HepG2 (cell line): Measurements from ENCODE around the gene HDDC3. TPM values are rescaled to one million over a fixed set of nuclear protein-coding genes. Genes with fewer than 3 reads are reported as not detected.

Experiments
- CHCHD3 ChIP-seq: sonication (generic); formaldehyde crosslinking; IDR thresholded peaks from 2 replicates; pipeline ENCODE4 v1.8.0; 2022; ENCODE audit warnings: mild to moderate bottlenecking, missing genetic modification reagents, moderate library complexity
- HMG20B ChIP-seq: conservative IDR thresholded peaks from 2 replicates; pipeline ENCODE4 v1.6.1; 2016; ENCODE audit warnings: missing genetic modification reagents, missing compliant biosample characterization
- IKZF4 ChIP-seq: sonication (generic); formaldehyde crosslinking; IDR thresholded peaks from 2 replicates; pipeline ENCODE4 v1.5.1; 2020; ENCODE audit warnings: borderline replicate concordance, mild to moderate bottlenecking, low read depth, missing genetic modification reagents; ENCODE audit errors: not compliant biosample characterization
- LCORL ChIP-seq, 2 experiments: fragments of 450-650 bp in 1 of 2; sonication (generic) in 1 of 2; formaldehyde crosslinking in 1 of 2; IDR thresholded peaks; 2 replicates each; pipeline versions ENCODE4 v1.5.0 to v1.6.1; 2017 to 2020; ENCODE audit warnings: antibody characterized with exemption in 1 of 2, missing genetic modification reagents in 1 of 2
- NR3C1 ChIP-seq: sonication (generic); formaldehyde crosslinking; IDR thresholded peaks from 2 replicates; pipeline ENCODE4 v1.4.0; 2020; ENCODE audit warnings: missing genetic modification reagents
- PAF1 ChIP-seq: IDR thresholded peaks from 2 replicates; pipeline ENCODE4 v1.6.1; 2016; ENCODE audit warnings: missing genetic modification reagents, missing compliant biosample characterization
- POLR2AphosphoS2 ChIP-seq: IDR thresholded peaks from 2 replicates; pipeline ENCODE4 v1.6.1; 2011; ENCODE audit warnings: low read depth, low read length, improper control_type of control experiment
- PPARG ChIP-seq: conservative IDR thresholded peaks from 2 replicates; pipeline ENCODE4 v1.6.1; 2016; ENCODE audit warnings: missing biosample characterization, missing genetic modification reagents
- RAD21 ChIP-seq: fragments of 450-650 bp; formaldehyde crosslinking; IDR thresholded peaks from 2 replicates; pipeline ENCODE4 v1.5.0; 2020; ENCODE audit warnings: mild to moderate bottlenecking
- SALL2 ChIP-seq: sonication (generic); formaldehyde crosslinking; IDR thresholded peaks from 2 replicates; pipeline ENCODE4 v1.8.1; 2023; ENCODE audit warnings: mild to moderate bottlenecking, missing genetic modification reagents, inconsistent platforms
- ZFP36L1 ChIP-seq: sonication (generic); formaldehyde crosslinking; IDR thresholded peaks from 2 replicates; pipeline ENCODE4 v1.8.0; 2022; ENCODE audit warnings: mild to moderate bottlenecking, missing genetic modification reagents, moderate library complexity
- ZFP41 ChIP-seq: sonication (generic); formaldehyde crosslinking; IDR thresholded peaks from 2 replicates; pipeline ENCODE4 v1.4.0; 2020; ENCODE audit warnings: mild to moderate bottlenecking, missing genetic modification reagents, borderline replicate concordance
- ZMYM2 ChIP-seq: sonication (generic); formaldehyde crosslinking; IDR thresholded peaks from 2 replicates; pipeline ENCODE4 v1.8.0; 2022; ENCODE audit warnings: mild to moderate bottlenecking, missing genetic modification reagents
- ZNF160 ChIP-seq: sonication (generic); formaldehyde crosslinking; IDR thresholded peaks from 2 replicates; pipeline ENCODE4 v1.8.0; 2022; ENCODE audit warnings: mild to moderate bottlenecking, inconsistent platforms, missing genetic modification reagents
- ZNF282 ChIP-seq: fragments of 450-650 bp; IDR thresholded peaks from 2 replicates; pipeline ENCODE4 v1.6.1; 2018; ENCODE audit not compliant: partially characterized antibody
- ZNF446 ChIP-seq: sonication (generic); formaldehyde crosslinking; IDR thresholded peaks from 2 replicates; pipeline ENCODE4 v1.5.0; 2020; ENCODE audit warnings: mild to moderate bottlenecking, missing genetic modification reagents
- ZNF598 ChIP-seq: sonication (generic); formaldehyde crosslinking; IDR thresholded peaks from 2 replicates; pipeline ENCODE4 v1.5.1; 2020; ENCODE audit warnings: mild to moderate bottlenecking, missing genetic modification reagents, borderline replicate concordance
- ZNF619 ChIP-seq: sonication (generic); formaldehyde crosslinking; IDR thresholded peaks from 2 replicates; pipeline ENCODE4 v1.4.0; 2020; ENCODE audit warnings: mild to moderate bottlenecking, missing genetic modification reagents
- ZNF777 ChIP-seq: sonication (generic); formaldehyde crosslinking; IDR thresholded peaks from 2 replicates; pipeline ENCODE4 v1.4.0; 2020; ENCODE audit warnings: missing genetic modification reagents
- polyA plus RNA-seq, 8 experiments: library from polyadenylated mRNA; depleted of rRNA in 3 of 8; stranded (reverse) in 7 of 8; unstranded in 1 of 8; fragments of >200 nt; fragmentation: Illumina TruSeq in 4 of 8; extraction: Trizol in 4 of 8; gene quantifications; 2 replicates each; pipeline versions ENCODE4 v1.2.1 to v1.2.3, GENCODE V29; 2011 to 2016; ENCODE audit warnings: low read depth in 4 of 8, missing spikeins in 1 of 8, mixed read lengths in 1 of 8; ENCODE audit not compliant: insufficient read depth in 1 of 8
- total RNA-seq, 5 experiments: library from RNA; depleted of rRNA; stranded (reverse); fragments of >200 nt; fragmentation: Illumina TruSeq; extraction: Trizol; gene quantifications; 2 replicates each; pipeline ENCODE4 v1.2.3, GENCODE V29; 2016; ENCODE audit warnings: low read depth in 1 of 5
- TF ChIP-seq, protein P1 (sequence below): fragments of 450-650 bp; IDR thresholded peaks from 2 replicates; pipeline ENCODE4 v1.6.1; 2017; ENCODE audit warnings: mild to moderate bottlenecking
- TF ChIP-seq, protein P2 (sequence below): IDR thresholded peaks from 2 replicates; pipeline ENCODE4 v1.6.1; 2016; ENCODE audit warnings: missing compliant biosample characterization, missing genetic modification reagents, borderline replicate concordance
- TF ChIP-seq, protein P3 (sequence below): sonication (generic); formaldehyde crosslinking; IDR thresholded peaks from 2 replicates; pipeline ENCODE4 v1.8.1; 2023; ENCODE audit warnings: mild to moderate bottlenecking, inconsistent platforms, moderate library complexity, missing genetic modification reagents, borderline replicate concordance
- TF ChIP-seq, protein P4 (sequence below), 2 experiments: sonication (generic) in 1 of 2; formaldehyde crosslinking in 1 of 2; IDR thresholded peaks; 2 replicates each; pipeline versions ENCODE4 v1.4.0 to v1.6.1; 2018 to 2020; ENCODE audit warnings: missing genetic modification reagents in 2 of 2, borderline replicate concordance in 1 of 2, low read depth in 1 of 2, mild to moderate bottlenecking in 1 of 2, missing biosample characterization in 1 of 2

The HDDC3 gene
- total and polyA plus RNA-seq, 2 of the 13 experiments (the other 11 are each of a cell fraction or from before 2014, with no cell fraction given) = 18.7 to 28.3 TPM

DNA sequence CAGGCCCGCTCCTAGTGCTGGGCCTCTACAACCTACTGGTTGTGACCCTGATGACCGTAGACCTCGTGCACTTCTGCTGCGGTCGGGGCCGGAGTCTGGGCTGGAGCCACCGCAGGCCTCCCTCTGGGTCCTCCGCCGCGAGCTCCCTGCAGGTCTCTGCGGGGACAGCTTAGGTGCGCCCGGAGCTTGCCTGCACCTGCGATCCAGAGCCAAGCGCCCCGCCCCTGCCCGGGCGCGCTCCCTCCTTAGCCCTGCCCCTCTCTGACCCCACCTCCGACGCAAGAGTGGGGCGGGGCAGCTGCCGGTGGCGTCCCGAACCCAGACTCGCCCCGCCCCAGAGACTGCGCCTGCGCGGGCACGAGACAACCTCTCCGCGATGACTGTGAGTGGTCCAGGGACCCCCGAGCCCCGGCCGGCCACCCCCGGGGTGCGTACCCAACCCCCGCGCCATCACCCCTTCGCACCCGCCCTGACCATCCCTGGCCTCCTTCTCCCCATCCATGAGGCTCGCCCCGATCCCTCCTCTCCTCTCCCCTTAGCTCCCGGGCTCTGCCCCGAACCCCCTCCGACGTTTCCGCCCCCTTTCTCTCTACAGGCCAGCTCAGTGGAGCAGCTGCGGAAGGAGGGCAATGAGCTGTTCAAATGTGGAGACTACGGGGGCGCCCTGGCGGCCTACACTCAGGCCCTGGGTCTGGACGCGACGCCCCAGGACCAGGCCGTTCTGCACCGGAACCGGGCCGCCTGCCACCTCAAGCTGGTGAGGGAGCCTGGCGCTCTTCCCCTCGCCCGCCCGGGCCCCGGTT is 2.8 kb upstream of the HDDC3 start, which contains the start of gene UNC45A (continued):
- TF ChIP-seq CHCHD3 (CRISPR knock-in tag) (no peak), PPARG (CRISPR knock-in tag) (no peak; the same call in 1 of the 2 replicates), HMG20B (no peak), ZNF598 (CRISPR knock-in tag) (no peak), PAF1 (no peak), ZMYM2 (CRISPR knock-in tag) (no peak), NR3C1 (no peak), IKZF4 (CRISPR knock-in tag) (peak; percentile 43), ZNF282 (no peak), ZNF777 (CRISPR knock-in tag) (no peak; the same call in 1 of the 2 replicates), LCORL (IDR thresholded peaks at IDR 0.05) (no peak), LCORL (CRISPR knock-in tag; IDR thresholded peaks at IDR 0.05) (peak; percentile 35; the same call in 1 of the 2 replicates), POLR2AphosphoS2 (no peak), ZFP36L1 (CRISPR knock-in tag) (no peak), ZNF619 (CRISPR knock-in tag) (no peak), ZFP41 (CRISPR knock-in tag) (no peak), ZNF160 (CRISPR knock-in tag) (0 out of 2 replicates have a peak, but pooled peaks have one; percentile 11), RAD21 (CRISPR knock-in tag) (no peak), ZNF446 (no peak), SALL2 (CRISPR knock-in tag) (no peak)
- TF ChIP-seq, protein P1, sequence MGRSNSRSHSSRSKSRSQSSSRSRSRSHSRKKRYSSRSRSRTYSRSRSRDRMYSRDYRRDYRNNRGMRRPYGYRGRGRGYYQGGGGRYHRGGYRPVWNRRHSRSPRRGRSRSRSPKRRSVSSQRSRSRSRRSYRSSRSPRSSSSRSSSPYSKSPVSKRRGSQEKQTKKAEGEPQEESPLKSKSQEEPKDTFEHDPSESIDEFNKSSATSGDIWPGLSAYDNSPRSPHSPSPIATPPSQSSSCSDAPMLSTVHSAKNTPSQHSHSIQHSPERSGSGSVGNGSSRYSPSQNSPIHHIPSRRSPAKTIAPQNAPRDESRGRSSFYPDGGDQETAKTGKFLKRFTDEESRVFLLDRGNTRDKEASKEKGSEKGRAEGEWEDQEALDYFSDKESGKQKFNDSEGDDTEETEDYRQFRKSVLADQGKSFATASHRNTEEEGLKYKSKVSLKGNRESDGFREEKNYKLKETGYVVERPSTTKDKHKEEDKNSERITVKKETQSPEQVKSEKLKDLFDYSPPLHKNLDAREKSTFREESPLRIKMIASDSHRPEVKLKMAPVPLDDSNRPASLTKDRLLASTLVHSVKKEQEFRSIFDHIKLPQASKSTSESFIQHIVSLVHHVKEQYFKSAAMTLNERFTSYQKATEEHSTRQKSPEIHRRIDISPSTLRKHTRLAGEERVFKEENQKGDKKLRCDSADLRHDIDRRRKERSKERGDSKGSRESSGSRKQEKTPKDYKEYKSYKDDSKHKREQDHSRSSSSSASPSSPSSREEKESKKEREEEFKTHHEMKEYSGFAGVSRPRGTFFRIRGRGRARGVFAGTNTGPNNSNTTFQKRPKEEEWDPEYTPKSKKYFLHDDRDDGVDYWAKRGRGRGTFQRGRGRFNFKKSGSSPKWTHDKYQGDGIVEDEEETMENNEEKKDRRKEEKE = no peak
- TF ChIP-seq, protein P2, sequence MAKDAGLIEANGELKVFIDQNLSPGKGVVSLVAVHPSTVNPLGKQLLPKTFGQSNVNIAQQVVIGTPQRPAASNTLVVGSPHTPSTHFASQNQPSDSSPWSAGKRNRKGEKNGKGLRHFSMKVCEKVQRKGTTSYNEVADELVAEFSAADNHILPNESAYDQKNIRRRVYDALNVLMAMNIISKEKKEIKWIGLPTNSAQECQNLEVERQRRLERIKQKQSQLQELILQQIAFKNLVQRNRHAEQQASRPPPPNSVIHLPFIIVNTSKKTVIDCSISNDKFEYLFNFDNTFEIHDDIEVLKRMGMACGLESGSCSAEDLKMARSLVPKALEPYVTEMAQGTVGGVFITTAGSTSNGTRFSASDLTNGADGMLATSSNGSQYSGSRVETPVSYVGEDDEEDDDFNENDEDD (CRISPR knock-in tag) = 0 out of 2 replicates have a peak, but pooled peaks have one; percentile 7
- TF ChIP-seq, protein P3, sequence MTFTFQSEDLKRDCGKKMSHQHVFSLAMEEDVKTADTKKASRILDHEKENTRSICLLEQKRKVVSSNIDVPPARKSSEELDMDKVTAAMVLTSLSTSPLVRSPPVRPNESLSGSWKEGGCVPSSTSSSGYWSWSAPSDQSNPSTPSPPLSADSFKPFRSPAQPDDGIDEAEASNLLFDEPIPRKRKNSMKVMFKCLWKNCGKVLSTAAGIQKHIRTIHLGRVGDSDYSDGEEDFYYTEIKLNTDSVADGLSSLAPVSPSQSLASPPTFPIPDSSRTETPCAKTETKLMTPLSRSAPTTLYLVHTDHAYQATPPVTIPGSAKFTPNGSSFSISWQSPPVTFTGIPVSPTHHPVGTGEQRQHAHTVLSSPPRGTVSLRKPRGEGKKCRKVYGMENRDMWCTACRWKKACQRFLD (CRISPR knock-in tag) = no peak
- TF ChIP-seq, protein P4, sequence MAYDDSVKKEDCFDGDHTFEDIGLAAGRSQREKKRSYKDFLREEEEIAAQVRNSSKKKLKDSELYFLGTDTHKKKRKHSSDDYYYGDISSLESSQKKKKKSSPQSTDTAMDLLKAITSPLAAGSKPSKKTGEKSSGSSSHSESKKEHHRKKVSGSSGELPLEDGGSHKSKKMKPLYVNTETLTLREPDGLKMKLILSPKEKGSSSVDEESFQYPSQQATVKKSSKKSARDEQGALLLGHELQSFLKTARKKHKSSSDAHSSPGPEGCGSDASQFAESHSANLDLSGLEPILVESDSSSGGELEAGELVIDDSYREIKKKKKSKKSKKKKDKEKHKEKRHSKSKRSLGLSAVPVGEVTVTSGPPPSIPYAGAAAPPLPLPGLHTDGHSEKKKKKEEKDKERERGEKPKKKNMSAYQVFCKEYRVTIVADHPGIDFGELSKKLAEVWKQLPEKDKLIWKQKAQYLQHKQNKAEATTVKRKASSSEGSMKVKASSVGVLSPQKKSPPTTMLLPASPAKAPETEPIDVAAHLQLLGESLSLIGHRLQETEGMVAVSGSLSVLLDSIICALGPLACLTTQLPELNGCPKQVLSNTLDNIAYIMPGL (CRISPR knock-in tag; IDR thresholded peaks at IDR 0.05; ENCODE audit: borderline replicate concordance in 1 of 2, low read depth in 1 of 2) = peak; percentile 11 to 38; a peak in 1 of 4 replicates
